ENCODE data around the gene PI4KA. TPM values are rescaled to one million over a fixed set of nuclear protein-coding genes. Genes with fewer than 3 reads are reported as not detected.
"Not testable (repeated sequence)": the region's sequence is repeated elsewhere in the genome, so short reads cannot be mapped to it uniquely, and the experiment has no call there.

The PI4KA gene
- total RNA-seq, 4 donors from 2014 or later: 76.5 to 164 (median 115) TPM

DNA sequence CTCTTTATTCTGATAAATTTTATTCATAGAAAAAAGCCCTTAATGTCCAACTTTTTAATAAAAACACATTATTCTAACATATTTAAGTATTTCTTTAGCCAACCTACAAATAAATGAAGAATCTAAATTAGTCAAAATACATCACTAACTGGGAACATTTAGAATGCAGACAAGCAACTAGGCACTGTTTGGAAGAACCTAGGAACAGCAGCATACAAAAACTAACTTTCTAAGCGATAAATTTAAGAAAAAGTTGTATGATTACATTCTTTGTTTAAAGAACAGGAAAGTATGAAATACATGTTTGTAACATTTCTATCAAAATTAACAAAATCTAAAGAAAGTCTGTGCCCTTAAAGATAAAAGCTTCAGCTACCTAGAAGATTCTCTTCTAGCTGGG is 35.3 kb downstream of the PI4KA start:
- H3K4me3 ChIP-seq: no peak overlapping the region
- no peak overlapping the region for H3K27ac ChIP-seq
- no peaks in the 10 kb centered on the region for H3K4me1 ChIP-seq
- peaks cover 0 to 94% (median 6%) of the 10 kb centered on the region in 3 donors for H3K36me3 ChIP-seq
- H3K9me3 ChIP-seq: no peaks in the 10 kb centered on the region
- 95 to 97% methylated on average over 1 of the region's 1 CpG for WGBS, 2 donors
- TF ChIP-seq CTCF (IDR thresholded peaks at IDR 0.05): no peak
- no peak for TF ChIP-seq POLR2A (IDR thresholded peaks at IDR 0.05)
- no peak for TF ChIP-seq EP300 (IDR thresholded peaks at IDR 0.05)
- no peak for DNase-seq (ENCODE audit: low spot score in 2 of 2)
- no peaks in the 10 kb centered on the region for H3K27me3 ChIP-seq

DNA sequence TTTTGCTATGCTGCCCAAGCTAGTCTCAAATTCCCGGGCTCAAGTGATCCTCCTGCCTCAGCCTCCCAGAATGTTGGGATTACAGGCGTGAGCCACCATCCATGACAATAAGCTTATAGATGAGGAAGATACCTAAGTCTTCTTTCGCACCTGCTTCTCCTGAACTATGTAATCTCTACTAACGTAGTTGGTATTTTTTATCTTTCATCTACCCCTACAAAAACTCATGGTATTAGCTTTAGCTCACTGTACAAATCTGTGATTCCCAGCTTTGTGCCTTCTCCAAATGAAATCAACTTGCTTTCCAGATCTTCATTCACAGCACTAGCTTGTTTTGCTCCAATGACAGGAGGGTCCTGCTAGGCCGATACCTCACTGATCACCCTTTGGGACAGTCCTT is 36.4 kb downstream of the PI4KA start:
- 92 to 94% methylated on average over 5 of the region's 5 CpGs for WGBS, 2 donors
- H3K9me3 ChIP-seq: no peaks in the 10 kb centered on the region
- no peaks in the 10 kb centered on the region for H3K4me1 ChIP-seq
- H3K36me3 ChIP-seq: peaks cover 0 to 96% (median 6%) of the 10 kb centered on the region in 3 donors
- TF ChIP-seq EP300 (IDR thresholded peaks at IDR 0.05) (no peak), POLR2A (IDR thresholded peaks at IDR 0.05) (no peak), CTCF (IDR thresholded peaks at IDR 0.05) (no peak)
- no peak overlapping the region for H3K27ac ChIP-seq
- DNase-seq (ENCODE audit: low spot score in 2 of 2): no peak
- H3K27me3 ChIP-seq: no peaks in the 10 kb centered on the region
- H3K4me3 ChIP-seq: no peak overlapping the region

- H3K9me3 ChIP-seq; H3K27ac ChIP-seq; H3K27me3 ChIP-seq; H3K4me3 ChIP-seq; H3K4me1 ChIP-seq; DNase-seq (ENCODE audit: low spot score in 2 of 2): not testable (repeated sequence)
- WGBS, 2 donors: 96 to 98% methylated on average over 8 of the region's 8 CpGs
- H3K36me3 ChIP-seq: peaks cover 0 to 97% (median 7%) of the 10 kb centered on the region in 3 donors
Observed at GRCh38 chr22:20821717-20822239, 36.8 kb downstream of the PI4KA start.

GRCh38 chr22:20819471-20819870 is 39.1 kb downstream of the PI4KA start:
- H3K27me3 ChIP-seq: no peaks in the 10 kb centered on the region
- no peak overlapping the region for H3K4me3 ChIP-seq
- no peaks in the 10 kb centered on the region for H3K4me1 ChIP-seq
- TF ChIP-seq CTCF (IDR thresholded peaks at IDR 0.05) (no peak), POLR2A (IDR thresholded peaks at IDR 0.05) (no peak), EP300 (IDR thresholded peaks at IDR 0.05) (no peak)
- no peak for DNase-seq (ENCODE audit: low spot score in 2 of 2)
- H3K27ac ChIP-seq: no peak overlapping the region
- no peaks in the 10 kb centered on the region for H3K9me3 ChIP-seq
- H3K36me3 ChIP-seq: peaks cover 0 to 99% (median 12%) of the 10 kb centered on the region in 3 donors
- 86 to 91% methylated on average over 9 of the region's 9 CpGs for WGBS, 2 donors

- 81 to 82% methylated on average over 3 of the region's 3 CpGs for WGBS, 2 donors
- H3K27me3 ChIP-seq: no peaks in the 10 kb centered on the region
- DNase-seq (ENCODE audit: low spot score in 2 of 2): no peak
- H3K4me3 ChIP-seq: no peak overlapping the region
- TF ChIP-seq POLR2A (IDR thresholded peaks at IDR 0.05): no peak
- TF ChIP-seq EP300 (IDR thresholded peaks at IDR 0.05): no peak
- TF ChIP-seq CTCF (IDR thresholded peaks at IDR 0.05): no peak
- H3K9me3 ChIP-seq: no peaks in the 10 kb centered on the region
- no peak overlapping the region for H3K27ac ChIP-seq
- H3K36me3 ChIP-seq: peaks cover 0 to 99% (median 12%) of the 10 kb centered on the region in 3 donors
- H3K4me1 ChIP-seq: no peaks in the 10 kb centered on the region
Observed at GRCh38 chr22:20818471-20818870, 40.1 kb downstream of the PI4KA start.

- Histone ChIP-seq H3K4me3 (no peak overlapping the region), H3K4me1 (no peaks in the 10 kb centered on the region), H3K9me3 (no peaks in the 10 kb centered on the region), H3K27me3 (no peaks in the 10 kb centered on the region), H3K27ac (no peak overlapping the region), H3K36me3 (peaks cover 0 to 100% (median 12%) of the 10 kb centered on the region in 3 donors)
- TF ChIP-seq POLR2A (IDR thresholded peaks at IDR 0.05): no peak
- no peak for TF ChIP-seq CTCF (IDR thresholded peaks at IDR 0.05)
- no peak for TF ChIP-seq EP300 (IDR thresholded peaks at IDR 0.05)
- no peak for DNase-seq (ENCODE audit: low spot score in 2 of 2)
- WGBS, 2 donors: 90% methylated on average over 6 of the region's 6 CpGs
Observed at GRCh38 chr22:20816559-20816958, 42.1 kb downstream of the PI4KA start.

Measured in tibial nerve (tissue), 4 donors.